Naive thymus-derived CD8-positive, alpha-beta T cell (primary cell): ENCODE results near the gene KCNIP4. TPM values are rescaled to one million over a fixed set of nuclear protein-coding genes. Genes with fewer than 3 reads are reported as not detected.

Experiments
- ATAC-seq, 2 donors: fragments of 150-1000 bp; cut with Tn5 transposase in 1 of 2; sonication (Bioruptor Pico), chemical (Tn5 transposase) in 1 of 2; 1 replicate in 1 of 2; 2 replicates in 1 of 2; pipeline ENCODE4 v1.10.0; 2021; ENCODE audit warnings: mild to moderate bottlenecking in 2 of 2, moderate library complexity in 2 of 2
- POLR2A ChIA-PET: fragments of 350-600 bp; sonication (Branson Sonifier 250); formaldehyde crosslinking; loops from one replicate; lab custom pipeline; 2021; ENCODE audit warnings: antibody characterized with exemption; lab: Charles Lee
- DNase-seq, 10 donors: peaks; one replicate each; pipeline versions ENCODE4 v3.0.0 to v3.0.0-alpha.2; 2020 to 2022
- H3K27ac Mint-ChIP-seq, 10 donors: one replicate each; pipeline ENCODE4 v1.8.0; 2020 to 2022; ENCODE audit warnings: mild to moderate bottlenecking in 10 of 10, mixed read lengths in 10 of 10, moderate library complexity in 4 of 10, inconsistent platforms in 1 of 10
- H3K27me3 Mint-ChIP-seq, 5 donors: one replicate each; pipeline ENCODE4 v1.8.0; 2021 to 2022; ENCODE audit warnings: mixed read lengths in 5 of 5
- H3K36me3 Mint-ChIP-seq, 3 donors: one replicate each; pipeline ENCODE4 v1.8.0; 2020 to 2022; ENCODE audit warnings: mixed read lengths in 3 of 3, mild to moderate bottlenecking in 2 of 3, inconsistent platforms in 1 of 3
- H3K4me1 Mint-ChIP-seq, 4 donors: one replicate each; pipeline ENCODE4 v1.8.0; 2021 to 2022; ENCODE audit warnings: mixed read lengths in 4 of 4
- H3K4me3 Mint-ChIP-seq, 10 donors: one replicate each; pipeline ENCODE4 v1.8.0; 2020 to 2022; ENCODE audit warnings: mild to moderate bottlenecking in 10 of 10, mixed read lengths in 10 of 10, moderate library complexity in 6 of 10, inconsistent platforms in 1 of 10
- H3K9me3 Mint-ChIP-seq, 9 donors: one replicate each; pipeline ENCODE4 v1.8.0; 2020 to 2022; ENCODE audit warnings: mixed read lengths in 9 of 9, mild to moderate bottlenecking in 3 of 9, inconsistent platforms in 1 of 9, moderate library complexity in 1 of 9
- polyA plus RNA-seq, 3 donors: library from polyadenylated mRNA; unstranded; fragments of 300-500 nt; fragmentation: Illumina TruSeq; gene quantifications; one replicate each; pipeline ENCODE4 v1.2.3, GENCODE V29; 2021
- total RNA-seq, 8 experiments: library from RNA in 2 of 8; stranded (reverse) in 2 of 8; gene quantifications; one replicate each; pipeline ENCODE4 v1.2.3 and lab custom pipeline; 2021 to 2026

The KCNIP4 gene
- total and polyA plus RNA-seq, 5 experiments from 2014 or later = 0.19 to 0.36 TPM; not detected in 3

GRCh38 chr4:21960793-21961192, 12.2 kb upstream of the KCNIP4 start:
- Mint-ChIP-seq H3K27ac (no peak overlapping the region), H3K4me3 (no peak overlapping the region), H3K4me1 (no peaks in the 10 kb centered on the region), H3K36me3 (no peaks in the 10 kb centered on the region), H3K9me3 (peaks cover 0 to 15% (median 3%) of the 10 kb centered on the region in 9 donors), H3K27me3 (peaks cover 0 to 5% (median 0%) of the 10 kb centered on the region in 5 donors)
- ATAC-seq = no peak
- DNase-seq = no peak
- POLR2A ChIA-PET = no interaction called here

- Mint-ChIP-seq H3K4me1 (no peaks in the 10 kb centered on the region), H3K36me3 (no peaks in the 10 kb centered on the region)
Measured at GRCh38 chr4:21954916-21955315, 6.3 kb upstream of the KCNIP4 start.

GRCh38 chr4:21953653-21954052, 5.1 kb upstream of the KCNIP4 start:
- ATAC-seq = no peak
- H3K27ac Mint-ChIP-seq = no peak overlapping the region
- no peak overlapping the region for H3K4me3 Mint-ChIP-seq
- POLR2A ChIA-PET = no interaction called here
- H3K9me3 Mint-ChIP-seq = peaks cover 0 to 13% (median 3%) of the 10 kb centered on the region in 9 donors
- peaks cover 6 to 16% (median 13%) of the 10 kb centered on the region in 5 donors for H3K27me3 Mint-ChIP-seq
- H3K36me3 Mint-ChIP-seq = no peaks in the 10 kb centered on the region
- H3K4me1 Mint-ChIP-seq = no peaks in the 10 kb centered on the region
- DNase-seq = no peak

More at GRCh38 chr4:21954916-21955315, 6.3 kb upstream of the KCNIP4 start:
- H3K4me3 Mint-ChIP-seq = no peak overlapping the region
- peaks cover 2 to 12% (median 6%) of the 10 kb centered on the region in 5 donors for H3K27me3 Mint-ChIP-seq
- peaks cover 0 to 14% (median 3%) of the 10 kb centered on the region in 9 donors for H3K9me3 Mint-ChIP-seq
- POLR2A ChIA-PET = no interaction called here
- no peak overlapping the region for H3K27ac Mint-ChIP-seq
- no peak for ATAC-seq
- DNase-seq = no peak

- POLR2A ChIA-PET = no interaction called here
- no peak overlapping the region for H3K27ac Mint-ChIP-seq
- peaks cover 12 to 22% (median 19%) of the 10 kb centered on the region in 5 donors for H3K27me3 Mint-ChIP-seq
- DNase-seq (no peak), ATAC-seq (no peak)
- peaks cover 0 to 5% (median 4%) of the 10 kb centered on the region in 4 donors for H3K4me1 Mint-ChIP-seq
- no peaks in the 10 kb centered on the region for H3K36me3 Mint-ChIP-seq
- no peak overlapping the region for H3K4me3 Mint-ChIP-seq
- peaks cover 0 to 3% (median 0%) of the 10 kb centered on the region in 9 donors for H3K9me3 Mint-ChIP-seq
Measured at GRCh38 chr4:21952549-21952948, 4.0 kb upstream of the KCNIP4 start.

GRCh38 chr4:21949073-21949457, 493 bp upstream of the KCNIP4 start:
- Mint-ChIP-seq H3K36me3 (peaks cover 0 to under 1% (median 0%) of the 10 kb centered on the region in 3 donors), H3K4me3 (peak overlapping the region in 4 of 10 donors; percentile 8 to 45 (median 18)), H3K27ac (no peak overlapping the region), H3K27me3 (peaks cover 24 to 43% (median 30%) of the 10 kb centered on the region in 5 donors), H3K9me3 (peaks cover 0 to 6% (median 0%) of the 10 kb centered on the region in 9 donors), H3K4me1 (peaks cover 0 to 6% (median 4%) of the 10 kb centered on the region in 4 donors)
- no peak for ATAC-seq
- no peak for DNase-seq
- POLR2A ChIA-PET = interaction anchor here (0.6 kb wide), 1 partner anchor 985 kb away, joined by 3 read pairs; no protein-coding TSS in a partner anchor

GRCh38 chr4:21947791-21948346, 703 bp downstream of the KCNIP4 start:
- Mint-ChIP-seq H3K4me1 (peaks cover 0 to 6% (median 4%) of the 10 kb centered on the region in 4 donors), H3K36me3 (peaks cover 0 to 3% (median 0%) of the 10 kb centered on the region in 3 donors), H3K27ac (no peak overlapping the region), H3K4me3 (peak overlapping the region in 9 of 10 donors; percentile 2 to 77 (median 58)), H3K9me3 (peaks cover 0 to 11% (median 2%) of the 10 kb centered on the region in 9 donors), H3K27me3 (peaks cover 24 to 55% (median 30%) of the 10 kb centered on the region in 5 donors)
- POLR2A ChIA-PET = no interaction called here
- ATAC-seq (no peak), DNase-seq (no peak)

- ATAC-seq (no peak), DNase-seq (no peak)
- peak overlapping the region in 1 of 10 donors; percentile 16 for H3K4me3 Mint-ChIP-seq
- H3K27ac Mint-ChIP-seq = no peak overlapping the region
- H3K9me3 Mint-ChIP-seq = peaks cover 0 to 11% (median 2%) of the 10 kb centered on the region in 9 donors
- POLR2A ChIA-PET = no interaction called here
- peaks cover 0 to 3% (median 0%) of the 10 kb centered on the region in 3 donors for H3K36me3 Mint-ChIP-seq
- peaks cover 22 to 55% (median 30%) of the 10 kb centered on the region in 5 donors for H3K27me3 Mint-ChIP-seq
- peaks cover 0 to 6% (median 4%) of the 10 kb centered on the region in 4 donors for H3K4me1 Mint-ChIP-seq
Measured at GRCh38 chr4:21946858-21947257, 1.7 kb downstream of the KCNIP4 start.

GRCh38 chr4:21921526-21922180, 26.9 kb downstream of the KCNIP4 start:
- Mint-ChIP-seq H3K27ac (no peak overlapping the region), H3K36me3 (no peaks in the 10 kb centered on the region), H3K4me1 (no peaks in the 10 kb centered on the region), H3K4me3 (no peak overlapping the region), H3K9me3 (peaks cover 0 to 3% (median 0%) of the 10 kb centered on the region in 9 donors), H3K27me3 (no peaks in the 10 kb centered on the region)
- DNase-seq (no peak), ATAC-seq (no peak)
- POLR2A ChIA-PET = no interaction called here

- Mint-ChIP-seq H3K36me3 (no peaks in the 10 kb centered on the region), H3K4me3 (no peak overlapping the region), H3K27me3 (peaks cover 0 to 3% (median 0%) of the 10 kb centered on the region in 5 donors), H3K9me3 (peaks cover 0 to 13% (median 0%) of the 10 kb centered on the region in 9 donors), H3K27ac (no peak overlapping the region), H3K4me1 (no peaks in the 10 kb centered on the region)
- POLR2A ChIA-PET = no interaction called here
- DNase-seq = no peak
- ATAC-seq = no peak
Measured at GRCh38 chr4:21915761-21916160, 32.8 kb downstream of the KCNIP4 start.

GRCh38 chr4:21901831-21902230, 46.7 kb downstream of the KCNIP4 start:
- H3K27me3 Mint-ChIP-seq = peaks cover 0 to 5% (median 0%) of the 10 kb centered on the region in 5 donors
- no peaks in the 10 kb centered on the region for H3K4me1 Mint-ChIP-seq
- DNase-seq = no peak
- no peak overlapping the region for H3K27ac Mint-ChIP-seq
- H3K4me3 Mint-ChIP-seq = no peak overlapping the region
- H3K36me3 Mint-ChIP-seq = peaks cover 0 to 14% (median 2%) of the 10 kb centered on the region in 3 donors
- POLR2A ChIA-PET = no interaction called here
- no peak for ATAC-seq
- H3K9me3 Mint-ChIP-seq = peaks cover 6 to 33% (median 11%) of the 10 kb centered on the region in 9 donors

- Mint-ChIP-seq H3K4me1 (no peaks in the 10 kb centered on the region), H3K9me3 (peaks cover 7 to 33% (median 14%) of the 10 kb centered on the region in 9 donors), H3K27me3 (peaks cover 0 to 5% (median 0%) of the 10 kb centered on the region in 5 donors), H3K4me3 (no peak overlapping the region), H3K27ac (no peak overlapping the region), H3K36me3 (peaks cover 0 to 14% (median 2%) of the 10 kb centered on the region in 3 donors)
- DNase-seq (no peak), ATAC-seq (no peak)
- POLR2A ChIA-PET = no interaction called here
Measured at GRCh38 chr4:21901281-21901680, 47.3 kb downstream of the KCNIP4 start.

- Mint-ChIP-seq H3K27ac (no peak overlapping the region), H3K4me1 (no peaks in the 10 kb centered on the region), H3K36me3 (peaks cover 0 to 10% (median 2%) of the 10 kb centered on the region in 3 donors), H3K4me3 (no peak overlapping the region), H3K9me3 (peaks cover 8 to 33% (median 11%) of the 10 kb centered on the region in 9 donors), H3K27me3 (peaks cover 0 to 5% (median 0%) of the 10 kb centered on the region in 5 donors)
- ATAC-seq = no peak
- no peak for DNase-seq
- POLR2A ChIA-PET = no interaction called here
Measured at GRCh38 chr4:21900211-21900610, 48.4 kb downstream of the KCNIP4 start.

- Mint-ChIP-seq H3K27me3 (peaks cover 0 to 5% (median 0%) of the 10 kb centered on the region in 5 donors), H3K36me3 (peaks cover 0 to 10% (median 2%) of the 10 kb centered on the region in 3 donors), H3K4me1 (no peaks in the 10 kb centered on the region), H3K4me3 (no peak overlapping the region), H3K9me3 (peaks cover 8 to 33% (median 12%) of the 10 kb centered on the region in 9 donors), H3K27ac (no peak overlapping the region)
- POLR2A ChIA-PET = no interaction called here
- no peak for ATAC-seq
- DNase-seq = no peak
Measured at GRCh38 chr4:21898101-21898500, 50.5 kb downstream of the KCNIP4 start.
